ENCODE measurements around the gene OSBP2. TPM values are rescaled to one million over a fixed set of nuclear protein-coding genes. Genes with fewer than 3 reads are reported as not detected.

OSBP2 gene
- total RNA-seq, 1 donor from 2014 or later: 2.1 TPM

DNA sequence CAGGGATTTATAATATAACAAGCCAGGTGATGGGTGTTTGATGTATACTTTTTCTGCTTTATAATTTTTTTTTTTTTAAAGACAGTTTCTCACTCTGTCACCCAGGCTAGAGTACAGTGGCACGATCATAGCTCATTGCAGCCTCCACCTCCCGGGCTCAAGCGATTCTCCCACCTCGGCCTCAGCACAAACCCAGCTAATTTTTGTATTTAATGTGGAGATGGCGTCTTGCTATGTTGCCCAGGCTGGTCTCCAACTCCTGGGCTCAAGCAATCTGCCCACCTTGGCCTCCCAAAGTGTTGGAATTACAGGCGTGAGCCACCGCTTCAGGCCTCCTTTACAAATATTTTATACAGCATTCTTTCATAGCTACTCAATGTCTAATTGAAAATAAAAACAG, 225.3 kb downstream of the OSBP2 start:
- peaks cover 15% of the 10 kb centered on the region for H3K4me1 Mint-ChIP-seq (ENCODE audit: low read depth)
- intact Hi-C loops (cut with micrococcal nuclease): loop anchor here (1.0 to 2.0 kb wide), 3 partner anchors 49 to 285 kb away; partner anchors contain the start of genes MORC2, SLC35E4 and TUG1
- no peak overlapping the region for H3K4me3 Mint-ChIP-seq (ENCODE audit: low read depth)

DNA sequence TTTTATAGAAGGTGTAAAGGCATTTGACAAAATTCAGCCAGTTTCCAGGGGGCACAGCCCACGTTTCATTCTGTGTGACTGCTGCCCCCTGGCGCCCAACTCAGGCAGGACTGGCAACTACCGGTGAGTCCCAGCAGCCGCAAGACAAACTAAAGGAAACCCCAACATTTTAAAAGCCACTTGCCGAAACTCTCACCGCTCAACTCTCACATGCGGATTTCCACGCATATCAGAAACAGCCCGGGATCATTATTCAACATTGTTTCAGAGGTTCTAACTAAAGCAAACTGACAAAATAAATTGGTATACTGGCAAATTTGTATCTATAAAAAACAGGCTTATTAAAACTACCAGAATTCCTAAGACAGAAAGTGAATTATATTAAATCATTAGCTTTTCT, 225.7 kb downstream of the OSBP2 start:
- no peak overlapping the region for H3K27ac Mint-ChIP-seq
- no peaks in the 10 kb centered on the region for H3K27me3 Mint-ChIP-seq (ENCODE audit: low read depth)
- DNase-seq (ENCODE audit: low spot score): peak; percentile 74
- H3K4me3 Mint-ChIP-seq (ENCODE audit: low read depth): peak overlapping the region; percentile 82
- peaks cover 4% of the 10 kb centered on the region for H3K9me3 Mint-ChIP-seq
- peaks cover 13% of the 10 kb centered on the region for H3K36me3 Mint-ChIP-seq (ENCODE audit: low read depth)
- peaks cover 15% of the 10 kb centered on the region for H3K4me1 Mint-ChIP-seq (ENCODE audit: low read depth)
- intact Hi-C loops (cut with micrococcal nuclease): loop anchor here (1.0 to 2.0 kb wide), 3 partner anchors 48 to 286 kb away; partner anchors contain the start of genes MORC2, SLC35E4 and TUG1

More for the DNA sequence above, 225.3 kb downstream of the OSBP2 start:
- no peaks in the 10 kb centered on the region for H3K27me3 Mint-ChIP-seq (ENCODE audit: low read depth)
- H3K9me3 Mint-ChIP-seq: peaks cover 4% of the 10 kb centered on the region
- H3K27ac Mint-ChIP-seq: no peak overlapping the region
- no peak for DNase-seq (ENCODE audit: low spot score)
- peaks cover 11% of the 10 kb centered on the region for H3K36me3 Mint-ChIP-seq (ENCODE audit: low read depth)

GRCh38 chr22:30921108-30921507, 226.4 kb downstream of the OSBP2 start:
- Mint-ChIP-seq H3K4me1 (ENCODE audit: low read depth) (peaks cover 15% of the 10 kb centered on the region), H3K36me3 (ENCODE audit: low read depth) (peaks cover 13% of the 10 kb centered on the region), H3K27me3 (ENCODE audit: low read depth) (no peaks in the 10 kb centered on the region), H3K27ac (peak overlapping the region; percentile 53), H3K4me3 (ENCODE audit: low read depth) (peak overlapping the region; percentile 74), H3K9me3 (peaks cover 4% of the 10 kb centered on the region)
- no peak for DNase-seq (ENCODE audit: low spot score)
- intact Hi-C loops (cut with micrococcal nuclease): loop anchor here (2.0 kb wide), 2 partner anchors 48 to 286 kb away; partner anchors contain the start of genes MORC2, SLC35E4 and TUG1

DNA sequence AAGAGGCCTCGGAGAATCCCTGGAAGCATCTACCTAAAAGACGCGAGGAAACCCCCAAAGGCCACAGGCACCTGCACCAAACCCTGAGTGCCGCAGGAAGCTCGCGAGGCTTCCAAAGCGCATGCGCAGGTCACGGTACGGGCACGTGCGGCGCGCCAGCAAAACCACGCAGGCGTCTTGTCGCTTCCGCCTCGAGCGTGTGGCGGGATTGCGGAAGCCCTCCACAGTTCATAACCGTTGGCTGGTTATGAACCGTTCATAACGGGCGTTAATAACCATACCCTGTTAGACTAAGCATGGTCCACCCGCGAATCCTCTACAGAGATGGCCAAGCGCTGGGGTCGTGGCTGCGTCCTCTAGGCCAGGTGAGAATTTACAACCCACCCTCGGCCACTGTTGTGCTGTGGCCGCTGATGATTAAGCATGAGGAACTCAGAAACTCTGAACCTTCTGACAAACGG, 227.5 kb downstream of the OSBP2 start:
- Mint-ChIP-seq H3K36me3 (ENCODE audit: low read depth) (peaks cover 20% of the 10 kb centered on the region), H3K27me3 (ENCODE audit: low read depth) (no peaks in the 10 kb centered on the region), H3K9me3 (no peaks in the 10 kb centered on the region), H3K4me3 (ENCODE audit: low read depth) (peak overlapping the region; percentile 74), H3K4me1 (ENCODE audit: low read depth) (peaks cover 15% of the 10 kb centered on the region), H3K27ac (peak overlapping the region; percentile 73)
- DNase-seq (ENCODE audit: low spot score): peak; percentile 81
- intact Hi-C loops (cut with micrococcal nuclease): no loop called here

GRCh38 chr22:30923168-30923900, 228.7 kb downstream of the OSBP2 start:
- Mint-ChIP-seq H3K36me3 (ENCODE audit: low read depth) (peaks cover 25% of the 10 kb centered on the region), H3K27ac (no peak overlapping the region), H3K4me1 (ENCODE audit: low read depth) (peaks cover 15% of the 10 kb centered on the region), H3K27me3 (ENCODE audit: low read depth) (no peaks in the 10 kb centered on the region), H3K4me3 (ENCODE audit: low read depth) (no peak overlapping the region), H3K9me3 (no peaks in the 10 kb centered on the region)
- no peak for DNase-seq (ENCODE audit: low spot score)
- intact Hi-C loops (cut with micrococcal nuclease): no loop called here

GRCh38 chr22:30925667-30926066, 231.0 kb downstream of the OSBP2 start:
- peaks cover 39% of the 10 kb centered on the region for H3K36me3 Mint-ChIP-seq (ENCODE audit: low read depth)
- peaks cover 12% of the 10 kb centered on the region for H3K4me1 Mint-ChIP-seq (ENCODE audit: low read depth)
- no peaks in the 10 kb centered on the region for H3K9me3 Mint-ChIP-seq
- no peak overlapping the region for H3K27ac Mint-ChIP-seq
- DNase-seq (ENCODE audit: low spot score): no peak
- no peaks in the 10 kb centered on the region for H3K27me3 Mint-ChIP-seq (ENCODE audit: low read depth)
- no peak overlapping the region for H3K4me3 Mint-ChIP-seq (ENCODE audit: low read depth)
- intact Hi-C loops (cut with micrococcal nuclease): no loop called here

- no peaks in the 10 kb centered on the region for H3K9me3 Mint-ChIP-seq
- intact Hi-C loops (cut with micrococcal nuclease): no loop called here
- H3K4me3 Mint-ChIP-seq (ENCODE audit: low read depth): no peak overlapping the region
- DNase-seq (ENCODE audit: low spot score): no peak
- peaks cover 47% of the 10 kb centered on the region for H3K36me3 Mint-ChIP-seq (ENCODE audit: low read depth)
- H3K4me1 Mint-ChIP-seq (ENCODE audit: low read depth): peaks cover 4% of the 10 kb centered on the region
- no peak overlapping the region for H3K27ac Mint-ChIP-seq
- no peaks in the 10 kb centered on the region for H3K27me3 Mint-ChIP-seq (ENCODE audit: low read depth)
Measured at GRCh38 chr22:30926706-30927105, 232.0 kb downstream of the OSBP2 start.

DNA sequence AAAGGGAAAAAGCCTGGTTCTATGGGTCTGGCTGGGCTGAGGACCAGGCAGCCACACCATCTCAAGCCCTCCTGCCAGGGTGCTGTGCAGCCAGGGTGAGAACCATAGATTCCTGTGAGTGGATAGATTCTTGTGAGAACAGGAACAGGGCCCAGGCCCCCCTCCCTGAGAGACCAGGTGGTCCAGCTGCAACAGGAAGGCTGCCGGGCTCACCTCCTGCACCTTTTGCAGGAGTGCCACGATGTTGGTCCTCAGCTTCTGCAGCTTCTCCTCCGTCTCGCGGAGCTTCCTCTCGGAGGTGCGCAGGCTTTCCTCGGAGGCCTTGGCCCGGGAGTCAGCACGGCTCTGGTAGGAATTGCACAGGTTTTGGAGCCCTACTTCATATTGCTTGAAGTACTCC, 233.1 kb downstream of the OSBP2 start:
- H3K27me3 Mint-ChIP-seq (ENCODE audit: low read depth): no peaks in the 10 kb centered on the region
- no peak overlapping the region for H3K27ac Mint-ChIP-seq
- H3K9me3 Mint-ChIP-seq: no peaks in the 10 kb centered on the region
- peaks cover 49% of the 10 kb centered on the region for H3K36me3 Mint-ChIP-seq (ENCODE audit: low read depth)
- DNase-seq (ENCODE audit: low spot score): no peak
- intact Hi-C loops (cut with micrococcal nuclease): no loop called here
- no peaks in the 10 kb centered on the region for H3K4me1 Mint-ChIP-seq (ENCODE audit: low read depth)
- no peak overlapping the region for H3K4me3 Mint-ChIP-seq (ENCODE audit: low read depth)

DNA sequence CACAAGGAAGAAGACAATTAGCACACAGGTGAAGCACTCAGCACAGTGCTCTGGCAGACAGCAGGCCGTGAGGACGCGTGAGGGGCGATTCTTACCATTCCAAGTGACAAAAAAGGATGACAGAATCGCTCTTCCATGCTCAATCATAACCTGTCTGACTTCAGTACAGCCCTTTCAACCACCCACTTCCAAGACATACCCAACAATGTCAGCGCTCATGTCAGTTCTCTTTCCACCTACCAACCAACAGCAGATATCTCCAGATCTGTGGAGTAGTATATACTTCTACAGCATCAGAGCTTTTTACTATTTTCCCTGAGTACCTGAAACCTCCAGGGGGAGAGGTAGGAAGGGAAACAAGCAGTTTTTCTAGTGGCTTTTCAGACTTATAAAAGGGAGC, 233.7 kb downstream of the OSBP2 start:
- no peaks in the 10 kb centered on the region for H3K27me3 Mint-ChIP-seq (ENCODE audit: low read depth)
- no peaks in the 10 kb centered on the region for H3K9me3 Mint-ChIP-seq
- no peak for DNase-seq (ENCODE audit: low spot score)
- peaks cover 54% of the 10 kb centered on the region for H3K36me3 Mint-ChIP-seq (ENCODE audit: low read depth)
- H3K27ac Mint-ChIP-seq: no peak overlapping the region
- intact Hi-C loops (cut with micrococcal nuclease): no loop called here
- no peak overlapping the region for H3K4me3 Mint-ChIP-seq (ENCODE audit: low read depth)
- H3K4me1 Mint-ChIP-seq (ENCODE audit: low read depth): no peaks in the 10 kb centered on the region

DNA sequence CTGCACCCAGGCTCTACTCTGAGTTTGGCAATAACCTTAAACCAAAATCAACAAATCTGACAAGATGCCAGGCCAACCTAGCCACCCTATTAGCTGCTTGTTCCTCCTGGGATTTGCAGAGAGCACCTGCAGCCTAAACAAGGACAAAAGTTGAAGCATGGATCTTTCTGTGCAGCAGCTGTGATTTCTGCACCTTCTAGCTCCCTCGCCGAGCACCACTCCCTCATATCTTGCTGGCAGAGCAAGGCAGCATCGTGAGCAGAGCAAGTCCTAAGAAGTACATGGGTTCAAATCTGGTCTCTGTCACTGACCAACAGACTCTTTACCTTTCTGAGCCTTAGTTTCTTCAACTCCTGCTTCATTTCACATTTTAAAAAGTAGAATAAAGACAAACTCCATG, 235.6 kb downstream of the OSBP2 start:
- no peak for DNase-seq (ENCODE audit: low spot score)
- Mint-ChIP-seq H3K27ac (no peak overlapping the region), H3K9me3 (no peaks in the 10 kb centered on the region), H3K4me1 (ENCODE audit: low read depth) (no peaks in the 10 kb centered on the region), H3K36me3 (ENCODE audit: low read depth) (peaks cover 65% of the 10 kb centered on the region), H3K27me3 (ENCODE audit: low read depth) (no peaks in the 10 kb centered on the region), H3K4me3 (ENCODE audit: low read depth) (no peak overlapping the region)
- intact Hi-C loops (cut with micrococcal nuclease): no loop called here

DNA sequence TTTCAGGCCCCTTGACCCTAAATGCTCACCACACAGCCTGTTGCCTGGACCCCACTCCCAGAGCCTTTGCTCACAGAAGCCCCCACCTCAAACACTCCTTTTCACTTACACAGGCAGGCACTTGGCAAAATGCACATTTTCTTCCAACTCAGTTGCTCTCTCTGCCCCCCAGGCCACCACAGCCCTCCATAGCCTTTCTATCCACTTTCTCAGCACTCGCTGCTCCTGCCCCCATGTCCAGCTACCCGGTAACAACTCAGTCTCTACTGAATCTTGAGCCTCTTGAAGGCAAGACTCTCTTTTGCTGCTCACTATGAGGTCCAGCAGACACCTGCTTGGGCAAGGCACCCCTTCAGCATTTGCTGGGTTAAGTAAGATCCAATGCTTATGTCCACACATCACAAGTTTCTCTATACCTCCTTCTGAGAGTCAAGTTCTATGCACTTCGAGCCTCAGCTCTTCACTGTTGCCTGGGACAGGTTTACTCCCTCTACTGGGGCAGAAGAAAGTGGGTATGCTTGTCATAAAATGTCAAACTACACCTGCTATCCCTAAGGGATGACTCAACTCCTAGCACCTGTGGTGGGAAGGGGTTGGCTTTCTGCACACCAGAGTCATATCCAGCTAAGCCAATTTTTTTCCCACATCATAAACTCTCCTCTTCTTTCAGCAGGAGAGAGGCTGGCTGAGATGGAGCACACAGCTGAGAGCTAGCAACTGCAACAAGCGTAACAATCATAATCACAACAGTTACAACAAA, 237.0 kb downstream of the OSBP2 start:
- intact Hi-C loops (cut with micrococcal nuclease): no loop called here
- Mint-ChIP-seq H3K9me3 (no peaks in the 10 kb centered on the region), H3K27me3 (ENCODE audit: low read depth) (no peaks in the 10 kb centered on the region), H3K4me3 (ENCODE audit: low read depth) (no peak overlapping the region), H3K4me1 (ENCODE audit: low read depth) (no peaks in the 10 kb centered on the region), H3K36me3 (ENCODE audit: low read depth) (peaks cover 76% of the 10 kb centered on the region), H3K27ac (no peak overlapping the region)
- DNase-seq (ENCODE audit: low spot score): no peak

- Mint-ChIP-seq H3K4me1 (ENCODE audit: low read depth) (no peaks in the 10 kb centered on the region), H3K4me3 (ENCODE audit: low read depth) (no peak overlapping the region), H3K36me3 (ENCODE audit: low read depth) (peaks cover 73% of the 10 kb centered on the region), H3K27me3 (ENCODE audit: low read depth) (no peaks in the 10 kb centered on the region), H3K27ac (no peak overlapping the region), H3K9me3 (no peaks in the 10 kb centered on the region)
- DNase-seq (ENCODE audit: low spot score): no peak
- intact Hi-C loops (cut with micrococcal nuclease): no loop called here
Measured at GRCh38 chr22:30932661-30933060, 238.0 kb downstream of the OSBP2 start.

DNA sequence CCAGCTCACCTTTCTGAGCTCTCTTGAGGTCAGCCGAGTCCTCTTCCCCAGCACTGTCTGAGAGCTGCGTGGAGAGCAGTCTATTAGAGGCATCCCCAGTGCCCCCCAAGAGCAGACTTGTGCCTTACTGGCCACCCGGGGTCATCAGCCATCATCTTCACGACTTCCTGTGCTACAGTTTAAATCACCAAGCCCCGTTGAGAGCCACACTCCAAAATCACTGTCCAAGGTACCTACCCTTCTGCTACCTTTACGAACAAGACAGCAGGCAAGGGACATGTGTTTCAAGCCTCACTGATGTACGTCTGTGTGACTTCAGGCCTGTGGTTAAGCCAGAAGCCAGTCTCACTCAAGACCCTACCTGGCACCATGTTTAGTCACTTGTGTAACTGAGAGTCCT, 238.8 kb downstream of the OSBP2 start:
- H3K27ac Mint-ChIP-seq: no peak overlapping the region
- H3K36me3 Mint-ChIP-seq (ENCODE audit: low read depth): peaks cover 76% of the 10 kb centered on the region
- intact Hi-C loops (cut with micrococcal nuclease): no loop called here

More for the DNA sequence above, 238.8 kb downstream of the OSBP2 start:
- no peaks in the 10 kb centered on the region for H3K27me3 Mint-ChIP-seq (ENCODE audit: low read depth)
- no peak overlapping the region for H3K4me3 Mint-ChIP-seq (ENCODE audit: low read depth)
- H3K9me3 Mint-ChIP-seq: no peaks in the 10 kb centered on the region
- no peaks in the 10 kb centered on the region for H3K4me1 Mint-ChIP-seq (ENCODE audit: low read depth)
- no peak for DNase-seq (ENCODE audit: low spot score)

All from activated T-helper 2 cell treated with anti-CD3 and anti-CD28 coated beads, Interferon-gamma antibody, Interleukin-2, Interleukin-4, amounts not matched to agents 10 μg/mL and 5 μg/mL and 100 μg/mL, durations not matched to agents 14 hours and 24 hours and 36 hours (primary cell).